H1 (cell line): Measurements from ENCODE around the gene SEMA4C. TPM values are rescaled to one million over a fixed set of nuclear protein-coding genes. Genes with fewer than 3 reads are reported as not detected.

Experiments
- CTCF ChIA-PET: fragments of 300-600 bp; sonication (Branson Sonifier 250); formaldehyde crosslinking; loops from one replicate; lab custom pipeline; 2021; ENCODE audit not compliant: partially characterized antibody; lab: Charles Lee
- POLR2A ChIA-PET: fragments of 300-600 bp; sonication (Branson Sonifier 250); formaldehyde crosslinking; loops from one replicate; lab custom pipeline; 2021; ENCODE audit warnings: inconsistent platforms; ENCODE audit not compliant: partially characterized antibody; lab: Charles Lee
- DNase-seq, 2 experiments: peaks; one replicate each; pipeline versions ENCODE4 v3.0.0 to v3.0.0-alpha.2; 2010 to 2022; ENCODE audit warnings: low spot score in 2 of 2, low read depth in 1 of 2, mixed read lengths in 1 of 2
- FAIRE-seq: peaks from 2 replicates; lab custom pipeline; 2011; peaks lifted over from hg19 to GRCh38; lab: Jason Lieb, UNC
- H2AFZ ChIP-seq: 2 replicates; pipeline ENCODE4 v1.8.1; 2012; ENCODE audit warnings: low read length, inconsistent platforms
- H2AK5ac ChIP-seq: 2 replicates; pipeline ENCODE4 v1.6.1; 2013; ENCODE audit warnings: low read depth, low read length
- H2BK120ac ChIP-seq: replicated peaks from 2 replicates; pipeline ENCODE3; 2013; ENCODE audit warnings: low read depth, low read length, inconsistent platforms
- H2BK12ac ChIP-seq: 2 replicates; pipeline ENCODE4 v1.6.1; 2013; ENCODE audit warnings: low read depth, low read length
- H2BK15ac ChIP-seq: 2 replicates; pipeline ENCODE4 v1.6.1; 2013; ENCODE audit warnings: low read length
- H2BK20ac ChIP-seq: 2 replicates; pipeline ENCODE4 v1.6.1; 2013; ENCODE audit warnings: low read length
- H2BK5ac ChIP-seq: 2 replicates; pipeline ENCODE4 v1.6.1; 2013; ENCODE audit warnings: low read depth, low read length
- H3K14ac ChIP-seq: 2 replicates; pipeline ENCODE4 v1.6.1; 2013; ENCODE audit warnings: inconsistent platforms; ENCODE audit not compliant: insufficient read length
- H3K18ac ChIP-seq: 2 replicates; pipeline ENCODE4 v1.6.1; 2013; ENCODE audit warnings: low read length; ENCODE audit errors: extremely low read depth
- H3K23ac ChIP-seq: 2 replicates; pipeline ENCODE4 v1.6.1; 2013; ENCODE audit warnings: inconsistent platforms; ENCODE audit not compliant: insufficient read length
- H3K23me2 ChIP-seq: 2 replicates; pipeline ENCODE4 v1.6.1; 2013; ENCODE audit warnings: low read depth, low read length
- H3K27ac ChIP-seq: 2 replicates; pipeline ENCODE4 v1.6.1; 2011; ENCODE audit warnings: low read depth, low read length, inconsistent platforms
- H3K27me3 ChIP-seq, 4 experiments: replicated peaks in 1 of 4; 1 replicate in 1 of 4; 2 replicates in 3 of 4; pipeline versions ENCODE4 v1.6.1 to v1.8.1; 2011 to 2013; ENCODE audit warnings: low read length in 3 of 4, mild to moderate bottlenecking in 3 of 4, inconsistent platforms in 2 of 4, mixed read lengths in 2 of 4, moderate library complexity in 1 of 4; ENCODE audit not compliant: control insufficient read depth in 3 of 4, insufficient read depth in 3 of 4; ENCODE audit errors: extremely low read depth in 1 of 4
- H3K36me3 ChIP-seq, 4 experiments: 2 replicates each; pipeline versions ENCODE4 v1.6.1 to v1.8.1; 2011 to 2013; ENCODE audit warnings: mild to moderate bottlenecking in 4 of 4, low read length in 3 of 4, moderate library complexity in 2 of 4, control low read depth in 1 of 4, inconsistent platforms in 1 of 4; ENCODE audit not compliant: insufficient read depth in 4 of 4, control insufficient read depth in 2 of 4
- H3K4ac ChIP-seq: replicated peaks from 2 replicates; pipeline ENCODE3; 2013; ENCODE audit warnings: low read length, low read depth, mixed read lengths, inconsistent platforms; ENCODE audit not compliant: insufficient read length
- H3K4me1 ChIP-seq, 4 experiments: replicated peaks in 1 of 4; 1 replicate in 1 of 4; 2 replicates in 3 of 4; pipeline versions ENCODE4 v1.6.1 to v1.8.1; 2011 to 2013; ENCODE audit warnings: low read length in 3 of 4, inconsistent platforms in 2 of 4, mixed read lengths in 1 of 4; ENCODE audit not compliant: insufficient read depth in 4 of 4, control insufficient read depth in 3 of 4
- H3K4me2 ChIP-seq, 2 experiments: 2 replicates each; pipeline versions ENCODE4 v1.6.1 to v1.8.1; 2011 to 2013; ENCODE audit warnings: low read depth in 2 of 2, low read length in 2 of 2, control low read depth in 1 of 2, inconsistent platforms in 1 of 2, mild to moderate bottlenecking in 1 of 2; ENCODE audit not compliant: insufficient read depth in 1 of 2
- H3K4me3 ChIP-seq, 4 experiments: fragments of 200-600, 300-600 bp in 1 of 4; sonication (generic), shearing (Covaris generic), sonication (Bioruptor Twin) in 1 of 4; 2 replicates each; pipeline versions ENCODE4 v1.5.1 to v1.8.1; 2011 to 2016; ENCODE audit warnings: low read length in 4 of 4, low read depth in 3 of 4, control low read depth in 2 of 4, inconsistent platforms in 2 of 4, mild to moderate bottlenecking in 2 of 4, mixed read lengths in 1 of 4, moderate library complexity in 1 of 4; ENCODE audit not compliant: insufficient read depth in 2 of 4; ENCODE audit errors: extremely low read depth in 1 of 4
- H3K56ac ChIP-seq: replicated peaks from 2 replicates; pipeline ENCODE3; 2013; ENCODE audit warnings: low read depth, mild to moderate bottlenecking, mixed read lengths, low read length, inconsistent platforms; ENCODE audit not compliant: insufficient read length
- H3K79me1 ChIP-seq: 2 replicates; pipeline ENCODE4 v1.6.1; 2013; ENCODE audit warnings: low read depth, low read length, control low read depth
- H3K79me2 ChIP-seq, 2 experiments: 2 replicates each; pipeline versions ENCODE4 v1.6.1 to v1.8.1; 2012 to 2013; ENCODE audit warnings: low read length in 2 of 2, mild to moderate bottlenecking in 2 of 2, inconsistent platforms in 1 of 2; ENCODE audit not compliant: insufficient read depth in 2 of 2, control insufficient read depth in 1 of 2
- H3K9ac ChIP-seq, 4 experiments: replicated peaks in 1 of 4; 1 replicate in 1 of 4; 2 replicates in 3 of 4; pipeline versions ENCODE4 v1.6.1 to v1.8.1; 2011 to 2013; ENCODE audit warnings: low read depth in 3 of 4, low read length in 3 of 4, control low read depth in 2 of 4, mild to moderate bottlenecking in 2 of 4, moderate library complexity in 2 of 4, inconsistent platforms in 1 of 4; ENCODE audit errors: extremely low read depth in 1 of 4
- H3K9me3 ChIP-seq, 2 experiments: 2 replicates each; pipeline versions ENCODE4 v1.6.1 to v1.8.1; 2012 to 2013; ENCODE audit warnings: mild to moderate bottlenecking in 2 of 2, moderate library complexity in 2 of 2, control low read depth in 1 of 2, inconsistent platforms in 1 of 2, low read depth in 1 of 2, low read length in 1 of 2, mixed read lengths in 1 of 2; ENCODE audit not compliant: insufficient read depth in 2 of 2
- H4K20me1 ChIP-seq, 2 experiments: replicated peaks in 1 of 2; 2 replicates each; pipeline versions ENCODE3 to v1.8.1; 2011 to 2013; ENCODE audit warnings: inconsistent platforms in 2 of 2, low read length in 2 of 2, mild to moderate bottlenecking in 1 of 2; ENCODE audit not compliant: insufficient read depth in 2 of 2, control insufficient read depth in 1 of 2
- H4K5ac ChIP-seq: 2 replicates; pipeline ENCODE4 v1.6.1; 2013; ENCODE audit warnings: low read length, low read depth, mixed read lengths, inconsistent platforms; ENCODE audit not compliant: insufficient read length
- H4K8ac ChIP-seq: 2 replicates; pipeline ENCODE4 v1.8.0; 2013; ENCODE audit warnings: mild to moderate bottlenecking, moderate library complexity, low read length, inconsistent platforms; ENCODE audit not compliant: insufficient read depth; ENCODE audit errors: extremely low read depth
- H4K91ac ChIP-seq: replicated peaks from 2 replicates; pipeline ENCODE3; 2013; ENCODE audit warnings: low read length, mixed read lengths, inconsistent platforms; ENCODE audit not compliant: insufficient read length
- BRCA1 ChIP-seq: IDR thresholded peaks from 2 replicates; pipeline ENCODE4 v1.6.1; 2012; ENCODE audit warnings: low read depth, low read length, improper control_type of control experiment
- SRF ChIP-seq: IDR thresholded peaks from 2 replicates; pipeline ENCODE4 v1.6.1; 2011; ENCODE audit warnings: mild to moderate bottlenecking, low read depth, low read length, moderate library complexity
- WGBS, 2 experiments: shearing (Covaris generic) in 1 of 2; methylation state at CpG; one replicate each; pipeline versions ENCODE4 v1.1.6 to v1.1.7; 2013 to 2015; ENCODE audit warnings: low lambda C conversion rate in 2 of 2, mixed read lengths in 2 of 2, inconsistent platforms in 1 of 2, low coverage in 1 of 2, missing lambda C conversion rate in 1 of 2; ENCODE audit not compliant: insufficient replicate concordance in 2 of 2, insufficient coverage in 1 of 2, insufficient read length in 1 of 2; ENCODE audit errors: extremely low coverage in 1 of 2, missing lambda C conversion rate in 1 of 2; 5-methylcytosine and 5-hydroxymethylcytosine counted together
- polyA plus RNA-seq, 7 experiments: library from polyadenylated mRNA; depleted of rRNA in 3 of 7; stranded (reverse) in 5 of 7; unstranded in 2 of 7; fragments of >200 nt in 5 of 7; fragments of 200-250 nt in 2 of 7; gene quantifications; 1 replicate in 5 of 7; 2 replicates in 1 of 7; 4 replicates in 1 of 7; pipeline versions ENCODE4 v1.2.1 to v1.2.3, GENCODE V29; 2011 to 2013; ENCODE audit warnings: missing spikeins in 2 of 7, mixed read lengths in 2 of 7
- total RNA-seq: library from RNA; stranded (reverse); fragmentation: NEBNext Ultra II Directional; extraction: Animal tissue kit (Norgen Biotek cat#: 25700); gene quantifications from 2 replicates; pipeline ENCODE4 v1.2.1, GENCODE V29; 2021

The SEMA4C gene
- total and polyA plus RNA-seq, 2 of the 8 experiments (the other 6 are each of a cell fraction or from before 2014, with no cell fraction given), result 47.5 to 67.3 TPM

DNA sequence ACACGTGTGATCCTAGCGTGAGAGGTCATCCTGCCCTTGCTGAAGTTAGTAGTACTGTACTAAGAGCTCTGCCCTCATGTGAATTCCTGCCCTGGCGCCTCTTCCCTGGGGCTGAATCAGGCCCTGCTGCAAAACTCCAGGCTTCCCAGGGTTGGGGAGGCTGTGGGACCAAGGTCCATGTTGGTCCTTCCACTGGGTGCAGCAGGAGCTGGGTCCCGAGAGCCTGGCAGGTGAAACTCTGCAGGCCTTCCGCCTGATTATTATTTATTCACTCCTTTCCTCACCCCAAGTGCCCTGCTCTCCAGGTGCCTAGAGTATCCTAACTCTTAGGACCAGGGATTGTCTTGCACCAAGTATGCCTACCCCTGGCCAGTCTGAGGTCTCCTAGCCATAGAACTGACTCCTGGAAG lies 59.1 kb downstream of the SEMA4C start:
- H2AK5ac ChIP-seq, result no peak overlapping the region
- H3K4me2 ChIP-seq, result no peak overlapping the region
- H4K91ac ChIP-seq, result no peak overlapping the region
- ChIA-PET CTCF (interaction anchor here (1.2 to 3.1 kb wide), 4 partner anchors 9 to 72 kb away, joined by 3 to 18 read pairs (median 6); no protein-coding TSS in a partner anchor), POLR2A (interaction anchor here (0.6 kb wide), 1 partner anchor 246 kb away, joined by 3 read pairs; no protein-coding TSS in a partner anchor)
- H3K27me3 ChIP-seq, result no peaks in the 10 kb centered on the region
- peaks cover 6% of the 10 kb centered on the region for H3K23me2 ChIP-seq
- no peak overlapping the region for H3K23ac ChIP-seq
- H3K79me2 ChIP-seq, result no peaks in the 10 kb centered on the region
- H3K4ac ChIP-seq, result no peak overlapping the region
- no peak for FAIRE-seq
- no peak overlapping the region for H4K8ac ChIP-seq
- no peak overlapping the region for H3K18ac ChIP-seq
- H3K27ac ChIP-seq, result no peak overlapping the region
- no peak overlapping the region for H2BK12ac ChIP-seq
- H3K56ac ChIP-seq, result no peak overlapping the region
- no peak overlapping the region for H4K5ac ChIP-seq
- H2BK20ac ChIP-seq, result no peak overlapping the region
- H3K79me1 ChIP-seq, result no peaks in the 10 kb centered on the region
- no peaks in the 10 kb centered on the region for H4K20me1 ChIP-seq
- no peak overlapping the region for H2BK120ac ChIP-seq
- 87% methylated on average over 5 of the region's 5 CpGs; no CpG with 5 or more reads in 1 of the 2 experiments for WGBS, 2 experiments
- no peak overlapping the region for H3K4me3 ChIP-seq
- no peak overlapping the region for H2AFZ ChIP-seq
- H3K14ac ChIP-seq, result no peak overlapping the region
- H3K9ac ChIP-seq, result no peak overlapping the region
- no peaks in the 10 kb centered on the region for H3K9me3 ChIP-seq
- no peaks in the 10 kb centered on the region for H3K4me1 ChIP-seq
- H3K36me3 ChIP-seq, result no peaks in the 10 kb centered on the region
- H2BK5ac ChIP-seq, result no peak overlapping the region
- H2BK15ac ChIP-seq, result no peak overlapping the region
- DNase-seq, result no peak
- TF ChIP-seq SRF (no peak), BRCA1 (no peak)
